CD4-positive, alpha-beta memory T cell (primary cell): Measurements from ENCODE around the gene RB1. TPM values are rescaled to one million over a fixed set of nuclear protein-coding genes. Genes with fewer than 3 reads are reported as not detected.
"Not testable (repeated sequence)": the region's sequence is repeated elsewhere in the genome, so short reads cannot be mapped to it uniquely, and the experiment has no call there.

ENCODE experiments used
- CTCF ChIA-PET: fragments of 350-600 bp; sonication (Branson Sonifier 250); formaldehyde crosslinking; loops from one replicate; lab custom pipeline; 2021; ENCODE audit warnings: inconsistent platforms; ENCODE audit not compliant: partially characterized antibody; lab: Charles Lee
- POLR2A ChIA-PET: fragments of 350-600 bp; sonication (Branson Sonifier 250); formaldehyde crosslinking; loops from one replicate; lab custom pipeline; 2021; ENCODE audit not compliant: partially characterized antibody; lab: Charles Lee
- DNase-seq, 5 donors: peaks; one replicate each; pipeline versions ENCODE4 v3.0.0 to v3.0.0-alpha.2; 2020 to 2022; ENCODE audit warnings: mixed read lengths in 1 of 5
- H3K27ac ChIP-seq: one replicate; pipeline ENCODE4 v1.7.0; 2013; ENCODE audit warnings: low read depth, low read length
- H3K27me3 ChIP-seq: 2 replicates; pipeline ENCODE4 v1.7.0; 2013; ENCODE audit warnings: mild to moderate bottlenecking, low read length, moderate library complexity; ENCODE audit not compliant: insufficient read depth
- H3K36me3 ChIP-seq: 2 replicates; pipeline ENCODE4 v1.7.0; 2013; ENCODE audit warnings: mild to moderate bottlenecking, low read length, moderate library complexity; ENCODE audit not compliant: insufficient read depth
- H3K4me1 ChIP-seq: 2 replicates; pipeline ENCODE4 v1.7.0; 2013; ENCODE audit warnings: mild to moderate bottlenecking, low read length, moderate library complexity; ENCODE audit not compliant: insufficient read depth
- H3K4me3 ChIP-seq, 2 donors: one replicate each; pipeline ENCODE4 v1.7.0; 2013; ENCODE audit warnings: low read length in 2 of 2, mild to moderate bottlenecking in 1 of 2
- H3K9me3 ChIP-seq, 2 donors: one replicate each; pipeline ENCODE4 v1.7.0; 2013; ENCODE audit warnings: low read length in 2 of 2, control low read depth in 1 of 2; ENCODE audit not compliant: control insufficient read depth in 1 of 2
- H3K27ac Mint-ChIP-seq, 7 donors: one replicate each; pipeline ENCODE4 v1.8.0; 2020 to 2021; ENCODE audit warnings: mixed read lengths in 7 of 7, mild to moderate bottlenecking in 6 of 7, inconsistent platforms in 3 of 7, moderate library complexity in 3 of 7
- H3K27me3 Mint-ChIP-seq, 2 donors: one replicate each; pipeline ENCODE4 v1.8.0; 2020 to 2021; ENCODE audit warnings: mixed read lengths in 2 of 2
- H3K36me3 Mint-ChIP-seq, 2 donors: one replicate each; pipeline ENCODE4 v1.8.0; 2020 to 2021; ENCODE audit warnings: mixed read lengths in 2 of 2, inconsistent platforms in 1 of 2, mild to moderate bottlenecking in 1 of 2
- H3K4me1 Mint-ChIP-seq, 4 donors: one replicate each; pipeline ENCODE4 v1.8.0; 2020 to 2021; ENCODE audit warnings: mixed read lengths in 4 of 4, mild to moderate bottlenecking in 1 of 4
- H3K4me3 Mint-ChIP-seq, 8 donors: one replicate each; pipeline ENCODE4 v1.8.0; 2020 to 2021; ENCODE audit warnings: mixed read lengths in 8 of 8, mild to moderate bottlenecking in 7 of 8, moderate library complexity in 6 of 8, inconsistent platforms in 3 of 8
- H3K9me3 Mint-ChIP-seq, 8 donors: one replicate each; pipeline ENCODE4 v1.8.0; 2020 to 2021; ENCODE audit warnings: mixed read lengths in 8 of 8, mild to moderate bottlenecking in 5 of 8, inconsistent platforms in 3 of 8, moderate library complexity in 1 of 8
- intact Hi-C: fragments of 100-400 bp; cut with micrococcal nuclease; formaldehyde crosslinking; loops from one replicate; pipeline ENCODE4 v1.15.1; 2023
- polyA plus RNA-seq, 2 donors: library from polyadenylated mRNA; unstranded; fragments of 300-500 nt; fragmentation: Illumina TruSeq; gene quantifications; one replicate each; pipeline ENCODE4 v1.2.3, GENCODE V29; 2021
- total RNA-seq, 2 experiments: library from RNA; stranded (reverse); gene quantifications; one replicate each; pipeline ENCODE4 v1.2.3, GENCODE V29; 2021

Gene RB1
- total and polyA plus RNA-seq, 4 experiments from 2014 or later = 14.9 to 26.0 (median 20.1) TPM

DNA sequence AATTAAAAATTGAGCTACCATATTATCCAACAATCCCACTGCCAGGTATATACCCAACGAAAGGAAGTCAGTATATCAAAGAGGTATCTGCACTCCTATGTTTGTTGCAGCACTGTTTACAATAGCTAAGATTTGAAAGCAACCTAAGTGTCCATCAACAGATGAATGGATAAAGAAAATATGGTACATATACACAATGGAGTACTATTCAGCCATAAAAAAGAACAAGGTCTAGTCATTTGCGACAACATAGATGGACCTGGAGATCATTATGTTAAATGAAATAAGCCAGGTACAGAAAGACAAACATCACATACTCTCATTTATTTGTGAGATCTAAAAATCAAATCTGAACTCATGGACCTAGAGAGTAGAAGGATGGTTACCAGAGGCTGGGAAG lies 52.0 kb downstream of the RB1 start:
- H3K4me3 Mint-ChIP-seq, CTCF ChIA-PET, H3K27me3 Mint-ChIP-seq, H3K4me3 ChIP-seq, POLR2A ChIA-PET, H3K27me3 ChIP-seq, intact Hi-C loops, DNase-seq, H3K27ac ChIP-seq, H3K36me3 ChIP-seq, H3K9me3 ChIP-seq, H3K4me1 ChIP-seq, H3K27ac Mint-ChIP-seq, H3K4me1 Mint-ChIP-seq: not testable (repeated sequence)
- Mint-ChIP-seq H3K9me3 (peaks cover 0 to 34% (median 29%) of the 10 kb centered on the region in 8 donors), H3K36me3 (peaks cover 43 to 59% of the 10 kb centered on the region in 2 donors)

GRCh38 chr13:48356750-48357149 lies 53.2 kb downstream of the RB1 start:
- H3K9me3 ChIP-seq = no peaks in the 10 kb centered on the region
- no peaks in the 10 kb centered on the region for H3K27me3 Mint-ChIP-seq
- no peak overlapping the region for H3K4me3 ChIP-seq
- CTCF ChIA-PET = interaction anchor here (1.1 kb wide), 1 partner anchor 9 kb away, joined by 3 read pairs; no protein-coding TSS in a partner anchor
- H3K36me3 Mint-ChIP-seq = peaks cover 34 to 52% of the 10 kb centered on the region in 2 donors
- POLR2A ChIA-PET = interaction anchor here (0.8 kb wide), 1 partner anchor 57 kb away, joined by 3 read pairs; no protein-coding TSS in a partner anchor
- no peak for DNase-seq
- H3K27me3 ChIP-seq = no peaks in the 10 kb centered on the region
- no peak overlapping the region for H3K4me3 Mint-ChIP-seq
- intact Hi-C loops = no loop called here
- peaks cover 2 to 10% (median 5%) of the 10 kb centered on the region in 4 donors for H3K4me1 Mint-ChIP-seq
- H3K27ac Mint-ChIP-seq = peak overlapping the region in 1 of 7 donors; percentile 31
- no peaks in the 10 kb centered on the region for H3K36me3 ChIP-seq
- H3K4me1 ChIP-seq = no peaks in the 10 kb centered on the region
- H3K9me3 Mint-ChIP-seq = peaks cover 0 to 30% (median 24%) of the 10 kb centered on the region in 8 donors
- no peak overlapping the region for H3K27ac ChIP-seq

GRCh38 chr13:48369988-48370387 lies 66.4 kb downstream of the RB1 start:
- Histone ChIP-seq H3K36me3 (peaks cover 8% of the 10 kb centered on the region), H3K9me3 (no peaks in the 10 kb centered on the region), H3K27me3 (no peaks in the 10 kb centered on the region), H3K27ac (no peak overlapping the region), H3K4me3 (no peak overlapping the region), H3K4me1 (no peaks in the 10 kb centered on the region)
- H3K27ac Mint-ChIP-seq = peak overlapping the region in 1 of 7 donors; percentile 25
- peaks cover 20 to 30% of the 10 kb centered on the region in 2 donors for H3K36me3 Mint-ChIP-seq
- no peaks in the 10 kb centered on the region for H3K27me3 Mint-ChIP-seq
- intact Hi-C loops = no loop called here
- H3K9me3 Mint-ChIP-seq = peaks cover 0 to 3% (median 0%) of the 10 kb centered on the region in 8 donors
- H3K4me1 Mint-ChIP-seq = peaks cover 0 to 4% (median 2%) of the 10 kb centered on the region in 4 donors
- POLR2A ChIA-PET = no interaction called here
- CTCF ChIA-PET = no interaction called here
- no peak for DNase-seq
- H3K4me3 Mint-ChIP-seq = no peak overlapping the region

DNA sequence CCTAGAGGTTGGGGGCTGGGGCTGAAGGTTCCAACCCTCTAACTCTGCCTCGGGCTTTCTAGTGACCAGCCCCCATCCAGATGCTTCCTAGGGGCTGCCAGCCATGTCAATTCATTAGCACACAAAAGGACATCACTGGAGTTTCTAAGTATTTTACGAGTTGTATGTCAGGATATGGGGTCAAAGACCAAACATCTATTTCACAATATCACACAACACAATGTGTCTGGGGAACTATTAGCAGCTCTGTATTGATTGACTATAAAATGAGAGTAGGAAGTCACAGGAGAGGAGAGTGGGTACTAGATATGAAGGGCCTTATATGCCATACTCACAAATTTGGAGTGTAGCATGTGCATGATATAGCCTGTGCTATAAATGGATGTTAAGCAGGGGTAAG lies 67.3 kb downstream of the RB1 start:
- DNase-seq = no peak
- Mint-ChIP-seq H3K27ac (peak overlapping the region in 1 of 7 donors; percentile 54), H3K4me3 (no peak overlapping the region), H3K36me3 (peaks cover 21 to 34% of the 10 kb centered on the region in 2 donors), H3K27me3 (no peaks in the 10 kb centered on the region), H3K9me3 (peaks cover 0 to 3% (median 0%) of the 10 kb centered on the region in 8 donors), H3K4me1 (peaks cover 0 to 4% (median 2%) of the 10 kb centered on the region in 4 donors)
- H3K4me3 ChIP-seq = no peak overlapping the region
- H3K27me3 ChIP-seq = no peaks in the 10 kb centered on the region
- H3K27ac ChIP-seq = no peak overlapping the region
- H3K36me3 ChIP-seq = peaks cover 4% of the 10 kb centered on the region
- intact Hi-C loops = no loop called here
- ChIA-PET POLR2A (no interaction called here), CTCF (no interaction called here)
- no peaks in the 10 kb centered on the region for H3K4me1 ChIP-seq
- no peaks in the 10 kb centered on the region for H3K9me3 ChIP-seq

GRCh38 chr13:48377857-48378256 lies 74.3 kb downstream of the RB1 start:
- peaks cover 0 to 3% (median 0%) of the 10 kb centered on the region in 8 donors for H3K9me3 Mint-ChIP-seq
- Histone ChIP-seq H3K4me3 (no peak overlapping the region), H3K4me1 (no peaks in the 10 kb centered on the region), H3K27me3 (no peaks in the 10 kb centered on the region), H3K36me3 (peaks cover 8% of the 10 kb centered on the region), H3K27ac (no peak overlapping the region), H3K9me3 (no peaks in the 10 kb centered on the region)
- H3K36me3 Mint-ChIP-seq = peaks cover 42 to 45% of the 10 kb centered on the region in 2 donors
- CTCF ChIA-PET = interaction anchor here (0.9 to 1.6 kb wide), 2 partner anchors 45 to 202 kb away, joined by 3 to 5 read pairs; no protein-coding TSS in a partner anchor
- no peak overlapping the region for H3K27ac Mint-ChIP-seq
- H3K4me1 Mint-ChIP-seq = no peaks in the 10 kb centered on the region
- intact Hi-C loops = no loop called here
- no peaks in the 10 kb centered on the region for H3K27me3 Mint-ChIP-seq
- no peak for DNase-seq
- H3K4me3 Mint-ChIP-seq = no peak overlapping the region
- POLR2A ChIA-PET = interaction anchor here (0.7 to 0.9 kb wide), 2 partner anchors 25 to 154 kb away, joined by 3 read pairs; no protein-coding TSS in a partner anchor

GRCh38 chr13:48380581-48380980 lies 77.0 kb downstream of the RB1 start:
- H3K9me3 Mint-ChIP-seq = no peaks in the 10 kb centered on the region
- ChIA-PET CTCF (interaction anchor here (1.0 kb wide), 1 partner anchor 199 kb away, joined by 3 read pairs; no protein-coding TSS in a partner anchor), POLR2A (no interaction called here)
- no peak overlapping the region for H3K27ac Mint-ChIP-seq
- no peaks in the 10 kb centered on the region for H3K27me3 Mint-ChIP-seq
- H3K4me3 Mint-ChIP-seq = no peak overlapping the region
- no peak overlapping the region for H3K27ac ChIP-seq
- H3K9me3 ChIP-seq = no peaks in the 10 kb centered on the region
- H3K4me3 ChIP-seq = no peak overlapping the region
- peaks cover 38 to 39% of the 10 kb centered on the region in 2 donors for H3K36me3 Mint-ChIP-seq
- intact Hi-C loops = no loop called here
- DNase-seq = no peak
- no peaks in the 10 kb centered on the region for H3K4me1 ChIP-seq
- peaks cover 5% of the 10 kb centered on the region for H3K36me3 ChIP-seq
- no peaks in the 10 kb centered on the region for H3K27me3 ChIP-seq
- peaks cover 0 to 6% (median 2%) of the 10 kb centered on the region in 4 donors for H3K4me1 Mint-ChIP-seq

- no peak overlapping the region for H3K27ac Mint-ChIP-seq
- H3K4me1 Mint-ChIP-seq = peaks cover 0 to 10% (median 5%) of the 10 kb centered on the region in 4 donors
- no peak for DNase-seq
- ChIA-PET CTCF (no interaction called here), POLR2A (no interaction called here)
- peaks cover 5% of the 10 kb centered on the region for H3K36me3 ChIP-seq
- H3K36me3 Mint-ChIP-seq = peaks cover 33 to 44% of the 10 kb centered on the region in 2 donors
- no peaks in the 10 kb centered on the region for H3K9me3 Mint-ChIP-seq
- H3K9me3 ChIP-seq = no peaks in the 10 kb centered on the region
- H3K4me3 ChIP-seq = no peak overlapping the region
- intact Hi-C loops = no loop called here
- H3K4me3 Mint-ChIP-seq = no peak overlapping the region
- no peaks in the 10 kb centered on the region for H3K27me3 ChIP-seq
- H3K4me1 ChIP-seq = no peaks in the 10 kb centered on the region
- no peak overlapping the region for H3K27ac ChIP-seq
- H3K27me3 Mint-ChIP-seq = no peaks in the 10 kb centered on the region
These were observed 79.8 kb downstream of the RB1 start for GRCh38 chr13:48383384-48383783.
